CD8-positive, alpha-beta memory T cell (primary cell): ENCODE data around the gene MTG2. TPM values are rescaled to one million over a fixed set of nuclear protein-coding genes. Genes with fewer than 3 reads are reported as not detected.

Source experiments
- CTCF ChIA-PET: fragments of 350-600 bp; sonication (Branson Sonifier 250); formaldehyde crosslinking; loops from one replicate; lab custom pipeline; 2021; ENCODE audit warnings: antibody characterized with exemption; lab: Charles Lee
- POLR2A ChIA-PET: fragments of 350-600 bp; sonication (Branson Sonifier 250); formaldehyde crosslinking; loops from one replicate; lab custom pipeline; 2021; ENCODE audit warnings: antibody characterized with exemption; lab: Charles Lee
- DNase-seq, 5 donors: peaks; one replicate each; pipeline versions ENCODE4 v3.0.0 to v3.0.0-alpha.2; 2020 to 2022; ENCODE audit warnings: mixed read lengths in 1 of 5
- H3K27ac ChIP-seq: one replicate; pipeline ENCODE4 v1.7.0; 2013; ENCODE audit warnings: low read depth, mild to moderate bottlenecking, low read length, moderate library complexity
- H3K27me3 ChIP-seq: 2 replicates; pipeline ENCODE4 v1.7.0; 2013; ENCODE audit warnings: low read length, mild to moderate bottlenecking; ENCODE audit not compliant: insufficient read depth, poor library complexity, severe bottlenecking
- H3K36me3 ChIP-seq: 2 replicates; pipeline ENCODE4 v1.7.0; 2013; ENCODE audit warnings: mild to moderate bottlenecking, low read length, moderate library complexity; ENCODE audit not compliant: insufficient read depth
- H3K4me1 ChIP-seq: 2 replicates; pipeline ENCODE4 v1.7.0; 2013; ENCODE audit warnings: mild to moderate bottlenecking, low read length, moderate library complexity; ENCODE audit not compliant: insufficient read depth
- H3K4me3 ChIP-seq: 2 replicates; pipeline ENCODE4 v1.7.0; 2013; ENCODE audit warnings: mild to moderate bottlenecking, low read length
- H3K9me3 ChIP-seq: 2 replicates; pipeline ENCODE4 v1.7.0; 2013; ENCODE audit warnings: mild to moderate bottlenecking, low read length
- H3K27ac Mint-ChIP-seq, 8 donors: one replicate each; pipeline ENCODE4 v1.8.0; 2020 to 2021; ENCODE audit warnings: mixed read lengths in 8 of 8, mild to moderate bottlenecking in 6 of 8, inconsistent platforms in 3 of 8, moderate library complexity in 3 of 8
- H3K27me3 Mint-ChIP-seq, 2 donors: one replicate each; pipeline ENCODE4 v1.8.0; 2020 to 2021; ENCODE audit warnings: mixed read lengths in 2 of 2, mild to moderate bottlenecking in 1 of 2, moderate library complexity in 1 of 2
- H3K36me3 Mint-ChIP-seq, 3 donors: one replicate each; pipeline ENCODE4 v1.8.0; 2020 to 2021; ENCODE audit warnings: mixed read lengths in 3 of 3, inconsistent platforms in 1 of 3, mild to moderate bottlenecking in 1 of 3
- H3K4me1 Mint-ChIP-seq, 3 donors: one replicate each; pipeline ENCODE4 v1.8.0; 2020 to 2021; ENCODE audit warnings: mixed read lengths in 3 of 3, inconsistent platforms in 1 of 3, mild to moderate bottlenecking in 1 of 3
- H3K4me3 Mint-ChIP-seq, 7 donors: one replicate each; pipeline ENCODE4 v1.8.0; 2020 to 2021; ENCODE audit warnings: mixed read lengths in 7 of 7, mild to moderate bottlenecking in 6 of 7, moderate library complexity in 4 of 7, inconsistent platforms in 2 of 7
- H3K9me3 Mint-ChIP-seq, 5 donors: one replicate each; pipeline ENCODE4 v1.8.0; 2020 to 2022; ENCODE audit warnings: mixed read lengths in 5 of 5, mild to moderate bottlenecking in 3 of 5, moderate library complexity in 2 of 5, inconsistent platforms in 1 of 5
- polyA plus RNA-seq: library from polyadenylated mRNA; unstranded; fragments of 300-500 nt; fragmentation: Illumina TruSeq; gene quantifications from one replicate; pipeline ENCODE4 v1.2.3, GENCODE V29; 2021
- total RNA-seq, 2 experiments: library from RNA; stranded (reverse); gene quantifications; one replicate each; pipeline ENCODE4 v1.2.3, GENCODE V29; 2021

The MTG2 gene
- total and polyA plus RNA-seq, 3 experiments from 2014 or later, result 19.0 to 45.9 (median 44.6) TPM

- peak within 1 kb of the TSS in 1 of 8 donors; percentile 67 for H3K27ac Mint-ChIP-seq
- Histone ChIP-seq H3K36me3 (no peaks in the 10 kb centered on the region), H3K27me3 (peaks cover 34% of the 10 kb centered on the region), H3K9me3 (no peaks in the 10 kb centered on the region), H3K27ac (no peak within 1 kb of the TSS), H3K4me3 (no peak within 1 kb of the TSS), H3K4me1 (no peaks in the 10 kb centered on the region)
- H3K9me3 Mint-ChIP-seq, result no peaks in the 10 kb centered on the region
- ChIA-PET POLR2A (no interaction called here), CTCF (no interaction called here)
- peak in 4 of 5 donors; percentile 22 to 49 (median 24) for DNase-seq
- no peaks in the 10 kb centered on the region for H3K36me3 Mint-ChIP-seq
- H3K4me1 Mint-ChIP-seq, result peaks cover 0 to 3% (median 0%) of the 10 kb centered on the region in 3 donors
- H3K4me3 Mint-ChIP-seq, result peak within 1 kb of the TSS in 6 of 7 donors; percentile 29 to 54 (median 49)
- peaks cover 34 to 38% of the 10 kb centered on the region in 2 donors for H3K27me3 Mint-ChIP-seq
Measured at GRCh38 chr20:62219992-62220665, 37.3 kb downstream of the MTG2 start, which contains the start of gene HRH3. HRH3 (minus strand) TSS chr20:62220278; CDS start chr20:62219970, 308 bp downstream.

- Mint-ChIP-seq H3K4me1 (peaks cover 0 to 3% (median 0%) of the 10 kb centered on the region in 3 donors), H3K9me3 (no peaks in the 10 kb centered on the region), H3K27me3 (peaks cover 33 to 40% of the 10 kb centered on the region in 2 donors), H3K4me3 (peak overlapping the region in 5 of 7 donors; percentile 15 to 53 (median 43)), H3K27ac (peak overlapping the region in 1 of 8 donors; percentile 67), H3K36me3 (no peaks in the 10 kb centered on the region)
- Histone ChIP-seq H3K9me3 (no peaks in the 10 kb centered on the region), H3K27me3 (peaks cover 34% of the 10 kb centered on the region), H3K4me1 (no peaks in the 10 kb centered on the region), H3K27ac (no peak overlapping the region), H3K4me3 (no peak overlapping the region), H3K36me3 (no peaks in the 10 kb centered on the region)
- ChIA-PET POLR2A (no interaction called here), CTCF (no interaction called here)
- no peak for DNase-seq
Measured at GRCh38 chr20:62220666-62221568, 38.1 kb downstream of the MTG2 start.

- no peak for DNase-seq
- H3K27ac ChIP-seq, result no peak overlapping the region
- ChIA-PET POLR2A (no interaction called here), CTCF (no interaction called here)
- no peaks in the 10 kb centered on the region for H3K4me1 ChIP-seq
- no peaks in the 10 kb centered on the region for H3K36me3 ChIP-seq
- Mint-ChIP-seq H3K4me3 (no peak overlapping the region), H3K36me3 (no peaks in the 10 kb centered on the region), H3K9me3 (no peaks in the 10 kb centered on the region), H3K27ac (no peak overlapping the region), H3K27me3 (peaks cover 35 to 40% of the 10 kb centered on the region in 2 donors), H3K4me1 (peaks cover 0 to 3% (median 0%) of the 10 kb centered on the region in 3 donors)
- H3K9me3 ChIP-seq, result no peaks in the 10 kb centered on the region
- H3K27me3 ChIP-seq, result peaks cover 34% of the 10 kb centered on the region
- H3K4me3 ChIP-seq, result no peak overlapping the region
Measured at GRCh38 chr20:62222266-62222850, 39.5 kb downstream of the MTG2 start.

- Histone ChIP-seq H3K36me3 (no peaks in the 10 kb centered on the region), H3K9me3 (no peaks in the 10 kb centered on the region), H3K27me3 (peaks cover 34% of the 10 kb centered on the region), H3K27ac (no peak overlapping the region), H3K4me3 (no peak overlapping the region), H3K4me1 (no peaks in the 10 kb centered on the region)
- no peaks in the 10 kb centered on the region for H3K36me3 Mint-ChIP-seq
- peaks cover 35 to 36% of the 10 kb centered on the region in 2 donors for H3K27me3 Mint-ChIP-seq
- ChIA-PET CTCF (no interaction called here), POLR2A (no interaction called here)
- DNase-seq, result no peak
- H3K4me1 Mint-ChIP-seq, result peaks cover 0 to 3% (median 0%) of the 10 kb centered on the region in 3 donors
- no peak overlapping the region for H3K27ac Mint-ChIP-seq
- no peaks in the 10 kb centered on the region for H3K9me3 Mint-ChIP-seq
- no peak overlapping the region for H3K4me3 Mint-ChIP-seq
Measured at GRCh38 chr20:62222972-62223371, 40.1 kb downstream of the MTG2 start.

GRCh38 chr20:62223571-62223970 lies 40.7 kb downstream of the MTG2 start:
- Mint-ChIP-seq H3K9me3 (no peaks in the 10 kb centered on the region), H3K4me3 (no peak overlapping the region), H3K27me3 (peaks cover 35 to 36% of the 10 kb centered on the region in 2 donors), H3K27ac (no peak overlapping the region), H3K4me1 (peaks cover 0 to 3% (median 0%) of the 10 kb centered on the region in 3 donors), H3K36me3 (no peaks in the 10 kb centered on the region)
- Histone ChIP-seq H3K4me3 (no peak overlapping the region), H3K27me3 (peaks cover 30% of the 10 kb centered on the region), H3K9me3 (no peaks in the 10 kb centered on the region), H3K36me3 (no peaks in the 10 kb centered on the region), H3K4me1 (no peaks in the 10 kb centered on the region), H3K27ac (no peak overlapping the region)
- ChIA-PET POLR2A (no interaction called here), CTCF (no interaction called here)
- DNase-seq, result no peak

DNA sequence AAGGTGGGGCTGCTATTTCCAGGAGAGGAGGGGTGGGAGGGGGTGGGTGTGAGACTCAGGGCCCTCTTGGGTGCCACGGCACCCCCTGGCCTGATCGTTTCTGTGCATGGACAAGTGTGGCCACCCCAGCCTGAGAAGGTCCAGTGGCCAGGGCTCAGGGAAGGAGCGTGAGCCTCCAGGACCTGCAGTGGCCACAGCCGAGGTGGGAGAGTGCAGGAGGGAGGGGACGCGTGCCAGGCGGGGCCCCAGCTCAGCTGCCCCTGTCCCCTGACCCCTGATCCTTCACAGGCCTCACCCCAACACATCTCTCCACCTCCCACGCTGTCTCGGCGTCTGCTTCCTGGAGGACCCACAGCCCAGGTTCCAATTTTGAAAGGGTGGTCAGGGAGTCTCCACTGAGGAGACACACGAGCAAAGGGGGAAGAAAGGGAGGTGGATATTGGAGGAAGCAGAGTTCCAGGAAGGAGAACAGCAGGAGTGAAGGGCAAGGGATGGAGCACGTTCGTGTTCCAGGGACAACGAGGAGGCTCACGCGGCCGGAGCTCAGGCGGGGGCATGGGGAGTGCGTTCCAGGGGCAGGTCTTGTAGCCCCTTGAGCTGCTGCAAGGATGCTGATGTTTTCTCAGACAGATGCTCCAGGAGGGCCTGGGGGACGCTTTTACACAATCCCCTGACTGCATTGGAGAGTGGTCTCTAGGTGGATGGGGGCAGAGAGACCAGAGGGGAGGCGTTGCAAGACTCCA lies 41.5 kb downstream of the MTG2 start:
- H3K27ac ChIP-seq, result no peak overlapping the region
- ChIA-PET CTCF (no interaction called here), POLR2A (no interaction called here)
- peaks cover 30 to 35% of the 10 kb centered on the region in 2 donors for H3K27me3 Mint-ChIP-seq
- no peaks in the 10 kb centered on the region for H3K36me3 Mint-ChIP-seq
- no peak overlapping the region for H3K4me3 Mint-ChIP-seq
- H3K4me3 ChIP-seq, result no peak overlapping the region
- H3K9me3 ChIP-seq, result no peaks in the 10 kb centered on the region
- H3K9me3 Mint-ChIP-seq, result no peaks in the 10 kb centered on the region
- no peaks in the 10 kb centered on the region for H3K36me3 ChIP-seq
- peaks cover 29% of the 10 kb centered on the region for H3K27me3 ChIP-seq
- H3K27ac Mint-ChIP-seq, result peak overlapping the region in 1 of 8 donors; percentile 29
- no peak for DNase-seq
- H3K4me1 Mint-ChIP-seq, result peaks cover 0 to 3% (median 0%) of the 10 kb centered on the region in 3 donors
- H3K4me1 ChIP-seq, result no peaks in the 10 kb centered on the region

DNA sequence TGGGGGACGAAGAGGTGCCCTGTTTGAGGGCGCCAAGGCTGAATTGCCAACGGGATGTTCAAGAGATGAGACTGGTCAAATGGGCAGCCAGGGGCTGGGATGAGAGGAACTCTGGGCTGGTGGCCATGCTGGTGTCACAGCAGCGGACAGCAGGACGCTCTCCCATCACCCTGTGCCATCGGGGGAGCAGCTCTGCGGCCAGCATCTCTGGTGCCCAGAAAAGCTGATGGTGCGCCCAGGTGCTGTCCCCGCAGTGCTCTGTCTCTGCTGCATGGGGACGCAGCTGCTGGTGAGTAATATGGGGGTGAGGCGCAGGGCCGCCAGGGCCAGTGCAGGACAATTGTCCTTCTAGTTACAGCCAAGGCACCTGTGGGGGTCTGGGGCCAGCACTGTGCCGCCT lies 42.2 kb downstream of the MTG2 start:
- DNase-seq, result no peak
- H3K27me3 Mint-ChIP-seq, result peaks cover 29 to 35% of the 10 kb centered on the region in 2 donors
- peaks cover 0 to 3% (median 0%) of the 10 kb centered on the region in 3 donors for H3K4me1 Mint-ChIP-seq
- Histone ChIP-seq H3K9me3 (no peaks in the 10 kb centered on the region), H3K4me1 (no peaks in the 10 kb centered on the region), H3K27me3 (peaks cover 29% of the 10 kb centered on the region), H3K27ac (no peak overlapping the region), H3K36me3 (no peaks in the 10 kb centered on the region), H3K4me3 (no peak overlapping the region)
- no peaks in the 10 kb centered on the region for H3K9me3 Mint-ChIP-seq
- no peak overlapping the region for H3K4me3 Mint-ChIP-seq
- no peak overlapping the region for H3K27ac Mint-ChIP-seq
- H3K36me3 Mint-ChIP-seq, result no peaks in the 10 kb centered on the region
- ChIA-PET CTCF (no interaction called here), POLR2A (no interaction called here)
